Activated CD8-positive, alpha-beta memory T cell treated with anti-CD3 and anti-CD28 coated beads for 1 hour (primary cell): ENCODE results near the gene GRM4.

Experiments
- DNase-seq, 2 donors: peaks; one replicate each; pipeline ENCODE4 v3.0.0-alpha.2; 2020; ENCODE audit warnings: low read depth in 1 of 2; ENCODE audit errors: extremely low read depth in 1 of 2

The GRM4 gene

DNA sequence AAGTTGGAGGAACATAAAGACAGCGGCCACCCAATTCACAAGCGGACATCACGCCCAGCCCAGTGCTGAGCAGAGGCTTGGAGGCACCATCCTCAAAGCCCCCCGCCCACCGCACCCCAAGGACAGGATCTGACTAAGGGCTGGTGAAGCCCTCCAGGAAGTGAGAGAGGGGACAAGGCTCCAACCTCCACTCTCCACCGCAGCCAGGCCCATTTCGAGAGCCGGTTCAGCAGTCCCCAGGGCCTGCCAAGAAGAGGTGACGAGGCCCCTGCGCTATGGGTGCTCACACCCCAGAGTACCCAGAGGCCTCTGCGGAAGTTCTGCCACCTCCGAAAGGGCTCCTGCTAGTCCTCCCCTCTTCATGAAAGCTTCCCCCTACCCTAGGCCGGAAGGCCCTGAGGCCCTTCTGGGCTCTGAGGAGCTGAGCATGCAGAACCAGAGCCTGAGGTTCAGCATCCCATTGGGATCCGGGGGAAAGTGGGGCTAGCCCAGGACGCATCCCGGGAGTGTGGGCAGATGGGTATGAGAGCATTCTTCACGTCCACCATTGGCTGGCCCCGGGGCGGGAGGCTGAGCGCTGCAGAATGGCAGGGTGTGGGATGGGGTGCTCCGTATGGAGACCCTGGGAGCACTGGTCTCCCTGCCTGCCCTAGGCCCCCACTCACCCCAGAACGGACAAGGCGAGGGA lies 2.5 kb downstream of the GRM4 start:
- no peak for DNase-seq

DNA sequence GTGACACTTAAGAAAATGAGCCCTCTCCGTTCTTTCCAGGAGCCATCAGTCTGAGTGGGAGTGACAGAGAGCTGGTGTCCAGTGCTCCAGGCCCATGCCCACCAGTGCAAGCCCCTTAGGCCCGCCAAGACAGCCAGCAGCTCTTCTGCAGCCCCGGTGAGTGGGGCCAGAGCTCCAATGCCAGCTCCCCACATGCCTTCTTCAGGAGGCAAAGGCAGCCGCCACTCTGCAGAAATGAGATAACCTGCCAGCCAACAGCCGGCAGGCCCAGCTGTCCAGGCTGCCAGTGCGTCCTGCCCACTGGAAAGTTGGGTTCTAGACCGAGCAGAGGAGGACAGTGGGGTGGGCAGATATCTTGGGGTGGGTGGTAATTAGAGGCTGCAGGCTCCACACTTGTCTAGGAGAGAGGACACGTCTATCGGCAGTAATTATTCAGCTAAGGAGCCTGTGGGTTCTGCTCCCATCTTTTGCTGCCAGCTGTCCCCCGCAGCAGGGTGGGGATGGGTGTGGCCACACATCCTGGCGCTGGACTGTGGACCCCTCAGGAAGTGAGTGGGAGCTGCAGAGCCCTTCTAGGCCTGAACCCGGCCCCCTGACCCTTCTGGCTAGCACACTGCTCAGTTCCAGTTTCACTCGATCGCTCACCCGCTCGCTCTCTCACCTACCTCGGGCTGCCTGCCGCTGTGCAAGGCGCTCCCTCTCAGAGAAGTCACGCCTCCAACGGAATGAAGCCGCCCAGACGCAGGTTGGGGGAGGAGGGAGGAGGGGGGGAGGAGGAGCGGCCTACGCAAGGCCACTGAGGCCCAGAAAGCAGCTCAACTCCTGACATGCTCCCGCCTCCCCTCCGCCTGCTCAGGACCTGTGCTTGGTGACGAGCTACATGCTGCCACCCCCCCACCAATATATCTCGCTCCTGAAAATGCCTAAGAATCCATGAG lies 3.6 kb downstream of the GRM4 start:
- no peak for DNase-seq

DNA sequence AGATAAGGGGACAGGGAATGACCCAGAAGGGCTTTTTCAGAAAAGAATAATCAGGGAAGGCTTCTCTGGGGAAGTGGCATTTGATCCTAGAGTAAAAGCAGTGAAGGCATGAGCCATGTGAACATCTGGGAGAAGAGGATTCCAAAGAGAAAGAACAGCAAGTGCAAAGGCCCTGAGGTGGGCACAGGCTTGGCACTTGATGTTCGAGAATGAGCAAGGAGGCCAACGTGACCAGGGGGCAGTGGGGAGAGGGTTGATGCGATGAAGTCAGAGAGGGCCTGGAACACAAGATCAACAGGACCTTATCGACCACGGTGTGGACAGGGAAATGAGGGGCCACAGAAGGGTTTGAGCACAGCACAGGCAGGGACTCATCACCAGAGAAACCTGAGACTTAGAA lies 5.8 kb downstream of the GRM4 start:
- no peak for DNase-seq

DNA sequence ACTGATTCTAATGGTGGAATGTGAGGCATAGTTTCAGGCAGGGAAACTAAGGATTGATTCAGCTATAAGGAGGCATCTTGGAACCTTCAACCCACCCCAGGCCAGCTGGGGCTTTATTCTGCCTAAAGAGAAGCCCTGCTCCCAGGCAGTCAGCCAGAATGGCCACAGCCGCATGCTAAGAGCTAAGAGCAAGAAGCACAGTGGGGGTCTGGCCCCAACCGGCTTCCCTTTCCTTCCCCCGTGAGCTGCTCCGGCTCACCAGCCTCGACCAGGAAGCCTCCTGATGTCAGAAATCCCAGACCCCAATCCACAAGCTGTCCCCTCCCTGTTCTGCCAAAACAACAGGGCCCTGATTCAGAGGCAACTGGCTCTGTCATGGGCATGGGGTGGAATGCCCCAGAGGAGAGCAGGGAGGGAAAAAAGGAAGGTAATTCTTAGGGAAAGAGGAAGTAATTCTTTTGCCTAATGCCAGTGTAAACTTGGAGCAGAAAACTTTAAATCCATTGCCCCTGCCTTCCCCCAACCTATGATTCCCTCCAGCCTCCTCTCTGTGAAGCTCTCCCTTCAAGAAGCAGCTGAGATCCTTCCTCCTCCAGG lies 6.9 kb downstream of the GRM4 start:
- no peak for DNase-seq

DNA sequence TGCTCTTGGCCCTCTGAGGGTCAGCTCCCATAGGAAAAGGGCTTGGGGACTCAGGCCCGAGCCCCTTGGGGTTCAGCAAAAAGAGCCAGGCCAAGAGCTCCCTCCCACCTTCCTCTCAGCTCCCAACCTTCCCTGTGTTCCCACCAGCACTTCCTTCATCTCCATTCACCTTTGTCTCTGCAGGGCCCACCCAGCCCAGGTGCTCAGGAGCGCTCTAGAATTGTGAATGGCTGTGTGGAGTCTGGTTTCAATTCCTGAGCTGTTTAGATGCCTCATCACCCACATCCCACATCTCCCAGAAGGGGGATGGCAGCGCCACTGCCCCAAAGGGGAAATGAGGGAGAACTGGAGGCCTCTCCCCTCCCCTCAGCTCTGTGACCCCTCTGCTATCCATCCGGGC lies 7.7 kb downstream of the GRM4 start:
- no peak for DNase-seq

DNA sequence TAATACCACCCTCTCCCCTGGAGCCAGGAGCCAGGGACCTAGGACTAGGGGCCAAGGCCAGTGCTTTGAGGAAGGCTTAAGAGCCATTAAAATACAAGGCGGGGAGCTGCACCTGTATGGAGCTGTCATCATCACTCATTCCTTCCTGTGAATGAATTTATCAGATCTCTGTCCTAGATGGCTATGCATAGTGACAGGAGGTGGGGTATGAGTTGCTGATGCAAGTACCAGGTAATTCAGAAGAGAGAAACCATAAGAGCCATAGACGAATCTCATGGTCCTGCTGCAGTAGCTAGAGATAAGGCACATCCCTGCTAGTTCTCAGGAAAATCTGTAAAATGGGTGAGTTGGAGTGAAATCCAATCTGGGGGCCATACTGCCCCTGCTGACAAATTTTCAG lies 10.3 kb downstream of the GRM4 start:
- no peak for DNase-seq

DNA sequence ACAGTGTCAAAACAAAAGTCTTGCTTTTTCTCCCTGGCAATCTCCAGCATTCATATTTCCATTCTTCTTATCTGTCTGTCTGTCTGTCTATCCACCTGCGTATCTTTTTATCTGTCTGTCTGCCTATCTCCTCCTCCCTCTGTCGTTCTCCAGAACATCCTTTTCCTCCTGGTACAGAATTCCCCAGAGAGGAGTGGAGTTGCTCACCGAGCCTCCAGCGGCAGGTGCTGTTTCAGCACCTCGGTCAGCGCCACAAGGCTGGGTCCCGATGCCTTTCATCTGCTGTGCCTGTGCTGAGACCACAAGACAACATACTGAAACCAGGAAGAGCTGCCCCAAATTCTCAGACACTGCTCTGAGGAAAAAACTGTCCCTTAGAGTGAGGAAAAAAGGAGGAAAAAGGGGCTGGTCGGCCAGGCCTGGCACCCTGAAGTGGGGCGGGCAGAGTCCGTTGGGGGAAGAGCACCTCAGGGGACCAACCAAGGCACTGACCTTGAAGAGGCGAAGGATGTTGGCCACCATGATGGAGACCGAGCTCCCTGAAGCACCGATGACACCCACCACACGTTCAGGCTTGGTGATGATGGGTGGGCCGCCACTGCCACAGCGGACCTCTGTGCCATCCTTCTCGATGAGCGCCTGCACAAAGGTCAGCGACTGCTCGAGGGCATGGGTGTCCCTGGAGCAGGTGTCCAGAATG lies 13.3 kb downstream of the GRM4 start:
- DNase-seq: no peak

DNA sequence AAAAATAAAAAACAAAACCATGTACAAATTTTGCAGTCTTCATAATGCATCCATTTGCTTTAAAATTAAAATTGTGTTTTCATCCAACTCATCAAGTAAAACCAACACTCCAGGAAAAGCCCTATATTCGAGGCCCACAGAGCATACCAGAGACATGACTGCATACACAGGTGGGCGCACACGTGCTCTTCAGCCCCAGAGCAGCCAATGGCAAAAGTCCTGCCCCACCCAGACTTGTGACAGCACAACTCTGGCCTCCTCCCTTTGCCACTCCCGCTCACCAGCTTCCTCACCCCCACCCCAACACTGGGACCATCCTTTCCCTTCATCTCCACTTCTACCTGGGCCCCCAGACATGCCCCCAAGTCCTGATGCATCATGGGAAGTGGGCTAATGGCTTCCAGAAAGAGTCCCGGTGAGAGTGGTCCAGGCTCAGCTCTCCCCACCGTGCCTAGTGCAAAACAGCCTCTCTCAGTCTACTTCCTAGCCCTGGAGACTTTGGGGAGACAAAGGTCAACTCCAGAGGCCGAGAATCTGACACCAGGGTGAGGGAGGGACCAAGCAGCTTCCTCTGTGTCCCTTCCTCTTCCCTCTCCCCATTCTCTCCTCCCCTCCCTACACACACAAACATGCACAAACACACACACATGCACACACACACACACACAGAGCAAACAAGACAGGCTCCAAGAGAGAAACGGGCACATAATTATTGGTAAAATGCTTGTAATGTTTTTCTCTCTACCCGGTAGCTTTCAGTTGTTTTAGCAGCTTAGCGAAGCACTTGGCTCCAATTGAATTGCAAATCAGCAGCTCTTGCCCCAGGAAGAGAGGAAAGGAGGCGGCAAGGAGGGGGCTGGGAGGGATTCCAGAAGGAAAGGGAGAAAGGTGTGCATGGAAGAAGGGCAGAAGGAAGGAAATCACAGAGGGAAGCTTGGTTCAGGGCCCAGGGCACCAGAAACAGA lies 14.3 kb downstream of the GRM4 start:
- no peak for DNase-seq

DNA sequence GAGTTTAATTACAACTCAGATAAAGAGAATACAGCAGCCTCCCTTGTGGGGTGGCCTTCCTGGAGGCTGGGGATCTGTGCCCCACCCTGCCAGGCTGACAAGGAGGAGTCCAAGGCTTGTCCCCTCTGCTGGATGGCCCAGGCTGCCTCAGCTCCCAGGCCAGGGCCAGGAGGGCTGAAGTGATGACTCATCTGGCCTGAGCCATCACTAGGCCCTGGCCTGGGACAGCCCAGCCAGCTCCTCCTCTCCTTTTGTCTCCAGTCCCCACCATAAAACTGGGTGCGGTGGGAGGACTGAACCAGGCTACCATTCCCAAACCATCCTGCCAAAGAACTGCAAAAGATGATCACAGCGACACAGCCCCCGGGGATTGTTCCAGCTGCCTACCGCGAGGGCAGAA lies 15.0 kb downstream of the GRM4 start:
- no peak for DNase-seq

DNA sequence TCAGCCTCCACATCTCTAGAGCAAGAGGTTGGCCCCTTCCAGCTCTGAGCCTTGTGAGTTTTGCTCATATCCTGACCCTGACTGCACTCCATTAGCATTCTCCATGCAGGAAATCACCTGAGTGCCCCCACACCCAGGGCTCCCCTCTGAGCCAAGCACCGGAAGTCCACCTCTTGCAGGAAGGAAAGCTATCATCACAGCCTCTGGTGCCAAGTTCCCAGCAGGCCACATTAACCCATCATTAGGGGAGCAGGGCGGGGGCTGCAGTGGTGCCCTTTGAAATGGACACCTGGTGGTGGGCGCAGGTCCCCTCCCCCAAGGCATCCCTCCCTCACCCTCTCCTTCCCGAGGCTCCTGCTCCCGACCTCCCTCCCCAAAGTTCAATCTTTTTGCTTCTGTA lies 16.1 kb downstream of the GRM4 start:
- no peak for DNase-seq

DNA sequence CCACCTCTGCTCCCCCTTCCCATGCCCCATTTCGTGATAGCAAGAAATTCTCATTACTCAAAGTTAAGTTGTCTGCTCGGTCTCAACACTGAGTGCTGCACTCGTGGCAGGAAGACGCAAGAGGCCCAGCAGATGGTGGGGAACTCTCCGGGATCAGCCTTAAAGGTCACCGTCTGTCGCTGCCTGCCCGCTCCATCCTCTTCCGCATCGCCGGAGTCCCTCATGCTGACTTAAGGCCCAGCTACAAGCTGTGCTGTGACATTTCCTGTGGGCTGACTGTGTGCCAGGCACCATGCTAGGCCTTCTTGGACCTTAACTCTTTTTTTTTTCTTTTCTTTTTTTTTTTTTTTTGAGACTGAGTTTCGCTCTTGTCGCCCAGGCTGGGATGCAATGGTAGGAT lies 17.8 kb downstream of the GRM4 start:
- DNase-seq: no peak

DNA sequence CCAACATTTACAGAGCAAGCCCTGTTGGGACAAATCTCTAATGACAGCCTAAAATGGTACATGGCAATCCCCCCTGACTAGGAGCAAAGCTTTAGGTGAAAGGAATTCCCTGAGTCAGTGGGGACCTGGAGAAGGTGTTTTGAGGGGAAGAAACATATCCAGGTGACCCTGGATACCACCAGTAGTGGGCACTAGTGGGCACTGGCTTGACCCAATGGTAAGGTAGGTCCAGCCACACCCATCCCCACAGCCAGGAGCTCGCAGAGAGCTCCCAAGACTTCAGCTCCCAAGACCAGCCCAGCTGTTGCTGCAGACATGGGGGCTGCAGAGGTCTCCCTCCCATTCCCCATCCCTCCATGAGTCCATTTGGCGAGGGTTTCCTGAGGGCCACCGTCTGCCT lies 19.5 kb downstream of the GRM4 start:
- DNase-seq: no peak

DNA sequence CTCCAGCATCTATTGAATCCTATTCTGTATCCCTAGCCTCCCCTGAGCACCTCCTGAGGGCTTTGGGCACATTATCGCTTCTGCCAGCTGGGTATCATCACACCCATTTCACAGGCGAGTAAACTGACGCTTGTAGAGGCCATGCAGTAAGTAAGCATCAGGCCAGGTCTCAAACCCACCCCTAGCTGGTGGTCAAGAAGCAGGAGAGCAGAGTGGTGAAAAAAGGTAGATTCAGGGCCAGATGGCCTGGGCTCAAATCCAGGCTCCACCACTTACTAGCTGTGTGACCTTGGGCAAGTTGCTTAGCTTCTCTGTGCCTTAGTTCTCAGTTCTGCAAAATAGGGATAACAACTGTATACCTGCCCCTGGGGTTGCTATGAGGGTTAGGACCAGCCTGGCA lies 19.9 kb downstream of the GRM4 start:
- no peak for DNase-seq

DNA sequence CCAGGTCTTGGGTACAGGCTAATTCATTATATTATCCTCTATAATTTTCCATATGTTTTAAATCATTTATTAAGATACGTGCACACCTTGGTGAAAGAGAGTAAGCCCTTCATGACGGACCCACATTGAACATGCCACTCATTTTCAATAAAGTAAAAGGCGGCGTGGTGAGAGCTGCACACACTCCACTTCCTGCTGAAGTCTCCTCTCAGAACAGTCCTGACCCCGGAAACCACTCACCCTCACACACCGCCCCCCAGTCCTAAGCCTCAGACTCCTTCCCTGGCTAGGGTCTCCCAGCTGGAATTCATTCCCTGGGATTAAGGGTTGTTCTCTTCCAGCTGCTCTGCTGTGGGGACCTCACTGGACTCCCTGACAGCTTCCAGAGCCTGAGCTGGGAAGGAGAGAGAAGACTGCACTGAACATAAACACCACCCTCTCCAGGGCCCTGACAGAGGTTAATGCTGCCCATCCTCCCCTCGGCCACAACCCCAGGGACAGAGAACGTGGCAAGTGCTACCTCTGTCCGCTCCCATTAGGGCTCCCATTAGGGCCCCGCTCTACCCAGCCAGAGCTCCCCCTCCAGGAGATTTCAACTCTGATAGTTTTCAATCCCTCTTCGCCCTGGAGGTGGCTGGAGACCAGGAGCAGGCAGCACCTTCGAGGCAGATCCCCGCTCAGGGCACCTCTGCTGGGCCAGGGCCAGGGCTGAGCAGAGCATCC lies 24.8 kb downstream of the GRM4 start:
- no peak for DNase-seq

DNA sequence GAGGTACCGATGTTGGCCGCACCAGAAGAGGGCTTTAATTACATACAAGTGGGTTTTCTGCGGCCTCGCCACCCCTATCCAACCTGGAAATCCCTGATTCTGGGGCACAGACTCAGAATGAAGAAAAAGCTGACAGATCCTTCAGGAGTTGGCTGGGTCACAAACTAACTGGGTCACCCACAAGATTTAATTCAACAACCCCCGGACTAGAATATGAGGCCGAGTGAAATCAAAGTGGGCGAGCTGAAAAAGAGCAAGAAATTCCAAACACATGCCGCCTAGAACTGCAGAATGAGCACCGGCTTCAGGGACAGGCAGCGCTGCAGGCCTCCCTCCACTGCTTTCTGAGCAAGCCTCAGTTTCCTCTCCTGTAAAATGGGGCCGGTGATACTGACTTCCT lies 30.0 kb downstream of the GRM4 start:
- no peak for DNase-seq

DNA sequence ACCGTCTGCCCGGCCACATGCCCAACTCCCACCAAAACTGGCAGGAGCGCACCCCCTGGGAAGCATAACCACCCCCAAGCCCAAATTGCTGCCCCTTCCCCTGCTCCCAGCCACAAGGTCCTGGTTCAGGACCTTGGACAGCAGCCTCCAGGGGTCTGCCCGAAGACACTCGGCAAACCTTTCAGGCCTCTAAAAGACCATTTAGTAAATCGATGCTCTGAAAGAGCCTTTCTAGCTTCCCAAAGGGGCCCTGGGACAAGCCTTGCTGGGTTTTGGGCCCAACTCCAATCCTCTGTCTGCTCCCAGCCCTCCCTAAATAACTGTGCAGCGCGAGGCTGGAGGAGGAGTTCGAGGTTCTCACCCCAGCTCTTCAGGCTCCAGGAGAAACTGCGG lies 30.5 kb downstream of the GRM4 start:
- no peak for DNase-seq

DNA sequence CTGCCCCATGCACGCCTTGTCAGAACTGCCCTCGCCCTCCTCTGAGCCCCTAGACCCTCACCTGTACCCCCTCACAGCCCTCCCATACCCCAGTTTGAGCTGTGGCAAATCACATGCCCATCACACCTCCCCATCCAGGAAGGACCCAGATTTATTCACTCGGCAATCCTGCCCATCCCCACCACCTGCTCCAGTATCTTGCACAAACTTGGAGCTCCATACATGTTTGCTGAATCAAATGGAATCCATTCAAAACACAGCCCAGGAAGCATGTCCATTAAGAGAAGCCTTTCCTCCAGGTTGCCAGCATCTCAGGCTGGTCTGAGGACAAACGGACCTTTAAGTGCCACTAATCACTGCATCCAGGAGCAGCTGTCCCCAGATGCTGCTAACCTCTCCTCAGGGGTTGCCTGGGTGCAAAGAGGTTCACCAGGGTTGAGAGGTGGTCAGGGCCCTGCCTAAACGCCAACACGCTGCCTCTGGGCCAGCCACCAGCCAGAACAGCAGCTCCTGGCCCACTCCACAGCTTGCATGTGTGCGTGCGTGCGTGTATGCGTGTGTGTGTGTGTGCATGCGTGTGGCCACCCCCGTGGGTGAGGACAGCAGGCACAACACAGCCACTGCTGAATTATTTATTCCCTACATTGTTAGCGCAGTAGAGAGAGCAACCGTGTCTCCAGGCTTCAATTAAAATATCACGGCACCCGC lies 31.0 kb downstream of the GRM4 start:
- no peak for DNase-seq

DNA sequence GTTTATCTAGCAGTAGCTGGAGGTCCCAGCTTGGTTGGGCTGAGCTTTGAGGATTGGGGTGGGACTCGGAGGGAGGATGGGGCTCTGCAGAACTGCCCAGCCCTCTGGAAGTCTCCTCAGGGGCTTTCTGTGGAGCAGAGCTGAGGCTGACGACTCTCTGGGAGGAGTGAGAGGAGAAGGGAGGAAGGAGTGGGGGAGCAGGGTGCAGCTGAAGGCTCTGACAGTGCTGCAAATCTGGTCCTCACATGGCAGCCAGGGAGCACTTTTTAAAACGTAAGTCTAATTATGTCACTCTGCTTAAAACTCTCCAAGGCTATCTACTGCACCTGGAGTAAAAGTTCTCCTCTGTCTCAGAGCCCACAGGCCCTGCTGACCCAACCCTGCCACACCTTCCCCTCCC lies 32.4 kb downstream of the GRM4 start:
- no peak for DNase-seq

DNA sequence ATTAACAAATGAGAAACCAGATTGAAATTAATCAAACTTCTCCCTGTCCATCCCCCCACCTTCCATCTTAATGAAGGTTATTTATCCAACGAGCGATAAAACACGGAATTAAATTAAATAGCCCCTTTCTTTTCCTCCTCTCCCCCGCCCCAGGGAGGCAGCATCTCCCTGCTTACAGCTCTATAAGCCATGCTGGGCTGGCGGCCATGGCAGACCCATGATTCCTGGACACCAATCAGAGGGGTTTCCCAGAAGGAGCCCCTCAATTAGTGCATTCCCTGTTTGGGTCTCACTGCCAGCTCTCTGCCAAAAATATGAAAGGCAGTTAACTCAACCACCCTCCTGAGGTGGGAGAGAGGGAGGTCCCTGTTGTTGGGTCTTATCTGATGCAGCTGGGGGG lies 33.8 kb downstream of the GRM4 start:
- DNase-seq: no peak
